KMS-11 (cell line): Measurements from ENCODE around the gene FOXP4.

Experiments used
- H2AFZ ChIP-seq: fragments of 200-600 bp; sonication (generic); 2 replicates; pipeline ENCODE4 v1.6.1; 2016; ENCODE audit warnings: antibody characterized with exemption, mixed run types, low read depth
- H3K27ac ChIP-seq: fragments of 200-600 bp; sonication (generic); 2 replicates; pipeline ENCODE4 v1.6.1; 2016; ENCODE audit warnings: mild to moderate bottlenecking, mixed run types
- H3K27me3 ChIP-seq: fragments of 200-600 bp; sonication (generic); 2 replicates; pipeline ENCODE4 v1.6.1; 2017; ENCODE audit warnings: mild to moderate bottlenecking, low read depth, mixed run types, moderate library complexity; ENCODE audit not compliant: insufficient read depth
- H3K36me3 ChIP-seq: fragments of 200-600 bp; sonication (generic); 2 replicates; pipeline ENCODE4 v1.6.1; 2017; ENCODE audit warnings: mild to moderate bottlenecking, mixed run types; ENCODE audit not compliant: insufficient read depth
- H3K4me1 ChIP-seq: fragments of 200-600 bp; sonication (generic); 2 replicates; pipeline ENCODE4 v1.6.1; 2016; ENCODE audit warnings: mild to moderate bottlenecking, low read depth, mixed run types; ENCODE audit not compliant: poor library complexity, severe bottlenecking
- H3K4me2 ChIP-seq: fragments of 200-600 bp; sonication (generic); 2 replicates; pipeline ENCODE4 v1.7.0; 2016; ENCODE audit warnings: mild to moderate bottlenecking, mixed run types
- H3K4me3 ChIP-seq: fragments of 200-600 bp; sonication (generic); IDR thresholded peaks from 2 replicates; pipeline ENCODE4 v1.6.1; 2017; ENCODE audit warnings: low read depth, low read length, mixed read lengths; ENCODE audit not compliant: insufficient read depth
- H3K79me2 ChIP-seq: fragments of 200-600 bp; sonication (generic); 2 replicates; pipeline ENCODE4 v1.6.1; 2016; ENCODE audit warnings: low read depth, mixed run types; ENCODE audit not compliant: insufficient read depth
- H3K9ac ChIP-seq: fragments of 200-600 bp; sonication (generic); 2 replicates; pipeline ENCODE4 v1.6.1; 2016; ENCODE audit warnings: mild to moderate bottlenecking, mixed run types
- H4K20me1 ChIP-seq: fragments of 200-600 bp; sonication (generic); 2 replicates; pipeline ENCODE4 v1.6.1; 2016; ENCODE audit warnings: mild to moderate bottlenecking, mixed run types; ENCODE audit not compliant: insufficient read depth
- TF ChIP-seq, protein P1 (sequence below): fragments of 200-600 bp; sonication (generic); conservative IDR thresholded peaks from 2 replicates; pipeline ENCODE4 v1.6.1; 2017; ENCODE audit warnings: low read depth, mild to moderate bottlenecking, antibody characterized with exemption, low read length, moderate library complexity, mixed read lengths

Gene FOXP4

DNA sequence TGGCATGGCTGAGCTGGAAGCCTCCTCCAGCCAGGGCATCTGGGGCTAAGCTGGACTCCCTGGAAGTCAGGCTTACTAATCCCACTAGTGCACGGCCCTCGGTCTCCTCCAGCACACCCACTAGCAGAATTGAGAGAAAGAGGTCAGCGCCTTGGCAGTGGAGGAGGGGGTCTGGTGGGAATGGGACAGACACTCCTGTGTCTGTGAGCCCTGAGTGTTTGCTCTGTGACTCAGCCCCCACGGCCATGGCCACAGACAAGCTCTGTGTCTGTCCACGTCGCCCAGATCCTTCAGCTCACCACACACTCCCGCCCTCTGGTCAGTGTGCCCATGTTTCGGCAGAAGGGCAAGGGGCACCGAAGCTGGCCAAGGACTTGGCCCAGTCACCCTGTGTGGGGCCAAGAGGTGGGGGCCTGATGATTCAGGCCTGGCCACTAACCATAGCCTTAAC, 100.9 kb downstream of the FOXP4 start:
- no peak overlapping the region for H3K4me2 ChIP-seq
- peaks cover 46% of the 10 kb centered on the region; the same call in 1 of the 2 replicates for H3K27me3 ChIP-seq
- no peaks in the 10 kb centered on the region for H4K20me1 ChIP-seq
- H3K4me1 ChIP-seq = no peaks in the 10 kb centered on the region
- no peaks in the 10 kb centered on the region for H3K36me3 ChIP-seq
- TF ChIP-seq, protein P1, sequence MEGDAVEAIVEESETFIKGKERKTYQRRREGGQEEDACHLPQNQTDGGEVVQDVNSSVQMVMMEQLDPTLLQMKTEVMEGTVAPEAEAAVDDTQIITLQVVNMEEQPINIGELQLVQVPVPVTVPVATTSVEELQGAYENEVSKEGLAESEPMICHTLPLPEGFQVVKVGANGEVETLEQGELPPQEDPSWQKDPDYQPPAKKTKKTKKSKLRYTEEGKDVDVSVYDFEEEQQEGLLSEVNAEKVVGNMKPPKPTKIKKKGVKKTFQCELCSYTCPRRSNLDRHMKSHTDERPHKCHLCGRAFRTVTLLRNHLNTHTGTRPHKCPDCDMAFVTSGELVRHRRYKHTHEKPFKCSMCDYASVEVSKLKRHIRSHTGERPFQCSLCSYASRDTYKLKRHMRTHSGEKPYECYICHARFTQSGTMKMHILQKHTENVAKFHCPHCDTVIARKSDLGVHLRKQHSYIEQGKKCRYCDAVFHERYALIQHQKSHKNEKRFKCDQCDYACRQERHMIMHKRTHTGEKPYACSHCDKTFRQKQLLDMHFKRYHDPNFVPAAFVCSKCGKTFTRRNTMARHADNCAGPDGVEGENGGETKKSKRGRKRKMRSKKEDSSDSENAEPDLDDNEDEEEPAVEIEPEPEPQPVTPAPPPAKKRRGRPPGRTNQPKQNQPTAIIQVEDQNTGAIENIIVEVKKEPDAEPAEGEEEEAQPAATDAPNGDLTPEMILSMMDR = no peak
- no peaks in the 10 kb centered on the region for H3K79me2 ChIP-seq
- H3K4me3 ChIP-seq = no peak overlapping the region
- no peak overlapping the region for H3K27ac ChIP-seq
- no peak overlapping the region for H3K9ac ChIP-seq
- H2AFZ ChIP-seq = no peak overlapping the region

DNA sequence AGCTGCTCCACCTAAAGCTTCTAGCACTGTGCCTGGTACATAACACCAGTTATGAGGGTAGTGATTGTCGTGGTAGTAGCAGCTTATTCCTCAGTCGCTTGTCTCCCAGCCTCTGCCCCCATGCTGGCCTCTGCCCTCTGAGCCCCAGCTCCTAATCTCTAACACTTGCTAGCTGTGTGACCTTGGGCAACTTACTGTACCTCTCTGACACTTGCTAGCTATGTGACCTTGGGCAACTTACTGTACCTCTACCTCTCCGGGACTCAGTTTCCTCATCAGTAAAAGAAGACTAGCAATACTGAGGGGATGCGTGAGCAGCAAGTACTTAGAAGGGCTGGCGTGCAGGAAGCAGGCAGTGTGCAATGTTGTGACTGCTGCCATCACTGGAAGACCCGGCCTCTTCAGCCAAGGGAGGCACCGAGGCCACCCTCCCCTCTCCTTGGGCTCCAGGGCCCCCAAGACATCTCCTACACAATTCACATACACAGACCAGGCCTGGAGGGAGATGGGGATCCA, 101.9 kb downstream of the FOXP4 start:
- Histone ChIP-seq H3K79me2 (no peaks in the 10 kb centered on the region), H4K20me1 (no peaks in the 10 kb centered on the region), H3K36me3 (no peaks in the 10 kb centered on the region), H3K4me2 (no peak overlapping the region), H3K9ac (no peak overlapping the region), H3K27ac (no peak overlapping the region), H3K4me1 (no peaks in the 10 kb centered on the region), H2AFZ (no peak overlapping the region), H3K27me3 (peaks cover 47% of the 10 kb centered on the region; the same call in 1 of the 2 replicates), H3K4me3 (no peak overlapping the region)
- TF ChIP-seq, protein P1 = no peak

DNA sequence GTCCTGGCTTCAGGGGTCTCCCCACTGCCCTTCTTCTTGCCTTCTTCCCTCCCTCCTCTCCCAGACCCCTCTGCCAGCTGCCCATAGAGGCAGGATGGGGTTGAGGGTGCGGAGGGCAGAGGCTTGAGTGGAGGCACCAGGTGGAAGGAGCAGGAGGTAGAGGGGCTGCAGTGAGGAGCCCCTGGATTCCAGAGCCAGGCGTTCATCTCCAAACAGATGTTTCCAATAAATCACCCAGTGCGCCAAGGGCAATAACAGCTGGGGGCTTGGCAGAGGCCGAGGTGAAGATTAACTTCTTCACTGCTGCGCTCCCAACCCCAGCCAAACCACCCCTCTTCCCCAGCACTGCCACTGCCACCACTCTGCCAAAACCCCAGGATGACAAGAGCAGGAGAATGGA, 102.7 kb downstream of the FOXP4 start:
- H3K4me2 ChIP-seq = no peak overlapping the region
- TF ChIP-seq, protein P1 = no peak
- no peaks in the 10 kb centered on the region for H3K79me2 ChIP-seq
- H3K9ac ChIP-seq = no peak overlapping the region
- no peaks in the 10 kb centered on the region for H3K36me3 ChIP-seq
- H3K27ac ChIP-seq = no peak overlapping the region
- H4K20me1 ChIP-seq = no peaks in the 10 kb centered on the region
- no peak overlapping the region for H2AFZ ChIP-seq
- no peaks in the 10 kb centered on the region for H3K4me1 ChIP-seq
- H3K27me3 ChIP-seq = peaks cover 47% of the 10 kb centered on the region; the same call in 1 of the 2 replicates
- no peak overlapping the region for H3K4me3 ChIP-seq

DNA sequence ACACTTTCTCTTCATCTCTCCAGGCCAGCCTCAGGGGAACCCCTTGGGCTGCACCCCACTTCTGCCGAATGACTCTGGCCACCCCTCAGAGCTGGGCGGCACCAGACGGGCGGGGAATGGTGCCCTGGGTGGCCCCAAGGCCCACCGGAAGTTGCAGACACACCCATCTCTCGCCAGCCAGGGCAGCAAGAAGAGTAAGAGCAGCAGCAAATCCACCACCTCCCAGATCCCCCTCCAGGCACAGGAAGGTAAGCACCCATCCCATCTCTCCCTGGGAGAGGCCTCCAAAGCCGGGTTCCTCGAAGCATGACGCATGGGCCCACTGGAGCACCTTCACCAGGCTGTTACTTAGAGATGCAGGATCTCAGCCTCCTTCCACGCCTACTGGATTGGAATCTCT, 103.4 kb downstream of the FOXP4 start:
- Histone ChIP-seq H3K4me1 (no peaks in the 10 kb centered on the region), H3K79me2 (no peaks in the 10 kb centered on the region), H4K20me1 (no peaks in the 10 kb centered on the region), H3K27ac (no peak overlapping the region), H3K36me3 (no peaks in the 10 kb centered on the region), H3K4me2 (no peak overlapping the region), H2AFZ (no peak overlapping the region), H3K4me3 (no peak overlapping the region), H3K27me3 (peaks cover 47% of the 10 kb centered on the region; the same call in 1 of the 2 replicates), H3K9ac (no peak overlapping the region)
- TF ChIP-seq, protein P1 = no peak
